ENCODE data around the gene ZFYVE21. TPM values are rescaled to one million over a fixed set of nuclear protein-coding genes. Genes with fewer than 3 reads are reported as not detected.

Gene ZFYVE21
- total RNA-seq, 1 donor, result 36.9 TPM

- Histone ChIP-seq H3K36me3 (ENCODE audit: insufficient read depth, low read length) (peaks cover 88% of the 10 kb centered on the region), H3K4me1 (ENCODE audit: insufficient read depth, low read length) (peaks cover 14% of the 10 kb centered on the region), H3K4me3 (ENCODE audit: insufficient read depth, low read length) (no peak overlapping the region), H3K4me2 (ENCODE audit: insufficient read depth, low read length) (no peak overlapping the region), H3K79me2 (ENCODE audit: insufficient read depth, low read length) (peaks cover 81% of the 10 kb centered on the region), H2AFZ (ENCODE audit: low read length) (no peak overlapping the region), H3K9me3 (ENCODE audit: low read depth, low read length) (no peaks in the 10 kb centered on the region), H4K20me1 (ENCODE audit: insufficient read depth, low read length) (peaks cover 16% of the 10 kb centered on the region), H3K27ac (ENCODE audit: low read depth, low read length) (no peak overlapping the region), H3K27me3 (ENCODE audit: insufficient read depth, low read length) (no peaks in the 10 kb centered on the region)
- peak; percentile 72 for DNase-seq (ENCODE audit: insufficient read length, low spot score, missing footprints)
- no peak for TF ChIP-seq CTCF (IDR thresholded peaks at IDR 0.05; ENCODE audit: extremely low read depth, low read depth, low read length)
Observed at GRCh38 chr14:103685276-103686211, 30.1 kb upstream of the ZFYVE21 start.

GRCh38 chr14:103686831-103687485 is 28.7 kb upstream of the ZFYVE21 start:
- peak overlapping the region; percentile 54 for H3K27ac ChIP-seq (ENCODE audit: low read depth, low read length)
- TF ChIP-seq CTCF (IDR thresholded peaks at IDR 0.05; ENCODE audit: extremely low read depth, low read depth, low read length), result no peak
- no peaks in the 10 kb centered on the region for H3K27me3 ChIP-seq (ENCODE audit: insufficient read depth, low read length)
- peaks cover 79% of the 10 kb centered on the region for H3K79me2 ChIP-seq (ENCODE audit: insufficient read depth, low read length)
- H2AFZ ChIP-seq (ENCODE audit: low read length), result no peak overlapping the region
- peaks cover 14% of the 10 kb centered on the region for H3K4me1 ChIP-seq (ENCODE audit: insufficient read depth, low read length)
- H3K9me3 ChIP-seq (ENCODE audit: low read depth, low read length), result no peaks in the 10 kb centered on the region
- H3K4me3 ChIP-seq (ENCODE audit: insufficient read depth, low read length), result no peak overlapping the region
- no peak overlapping the region for H3K4me2 ChIP-seq (ENCODE audit: insufficient read depth, low read length)
- peaks cover 80% of the 10 kb centered on the region for H3K36me3 ChIP-seq (ENCODE audit: insufficient read depth, low read length)
- H4K20me1 ChIP-seq (ENCODE audit: insufficient read depth, low read length), result peaks cover 17% of the 10 kb centered on the region
- peak; percentile 65 for DNase-seq (ENCODE audit: insufficient read length, low spot score, missing footprints)

- H3K27me3 ChIP-seq (ENCODE audit: insufficient read depth, low read length), result no peaks in the 10 kb centered on the region
- no peaks in the 10 kb centered on the region for H3K9me3 ChIP-seq (ENCODE audit: low read depth, low read length)
- H3K36me3 ChIP-seq (ENCODE audit: insufficient read depth, low read length), result peaks cover 81% of the 10 kb centered on the region
- TF ChIP-seq CTCF (IDR thresholded peaks at IDR 0.05; ENCODE audit: extremely low read depth, low read depth, low read length), result no peak
- peaks cover 14% of the 10 kb centered on the region for H3K4me1 ChIP-seq (ENCODE audit: insufficient read depth, low read length)
- peaks cover 86% of the 10 kb centered on the region for H3K79me2 ChIP-seq (ENCODE audit: insufficient read depth, low read length)
- H3K27ac ChIP-seq (ENCODE audit: low read depth, low read length), result peak overlapping the region; percentile 54
- no peak overlapping the region for H3K4me3 ChIP-seq (ENCODE audit: insufficient read depth, low read length)
- no peak overlapping the region for H3K4me2 ChIP-seq (ENCODE audit: insufficient read depth, low read length)
- DNase-seq (ENCODE audit: insufficient read length, low spot score, missing footprints), result no peak
- H2AFZ ChIP-seq (ENCODE audit: low read length), result no peak overlapping the region
- peaks cover 20% of the 10 kb centered on the region for H4K20me1 ChIP-seq (ENCODE audit: insufficient read depth, low read length)
Observed at GRCh38 chr14:103687712-103688111, 27.9 kb upstream of the ZFYVE21 start.

- peak; percentile 61 for DNase-seq (ENCODE audit: insufficient read length, low spot score, missing footprints)
- no peaks in the 10 kb centered on the region for H3K9me3 ChIP-seq (ENCODE audit: low read depth, low read length)
- H3K36me3 ChIP-seq (ENCODE audit: insufficient read depth, low read length), result peaks cover 81% of the 10 kb centered on the region
- peaks cover 86% of the 10 kb centered on the region for H3K79me2 ChIP-seq (ENCODE audit: insufficient read depth, low read length)
- no peak overlapping the region for H3K4me2 ChIP-seq (ENCODE audit: insufficient read depth, low read length)
- peak overlapping the region; percentile 61 for H3K27ac ChIP-seq (ENCODE audit: low read depth, low read length)
- no peaks in the 10 kb centered on the region for H3K27me3 ChIP-seq (ENCODE audit: insufficient read depth, low read length)
- TF ChIP-seq CTCF (IDR thresholded peaks at IDR 0.05; ENCODE audit: extremely low read depth, low read depth, low read length), result no peak
- H3K4me3 ChIP-seq (ENCODE audit: insufficient read depth, low read length), result no peak overlapping the region
- H2AFZ ChIP-seq (ENCODE audit: low read length), result no peak overlapping the region
- H3K4me1 ChIP-seq (ENCODE audit: insufficient read depth, low read length), result peaks cover 14% of the 10 kb centered on the region
- H4K20me1 ChIP-seq (ENCODE audit: insufficient read depth, low read length), result peaks cover 20% of the 10 kb centered on the region
Observed at GRCh38 chr14:103688441-103688840, 27.2 kb upstream of the ZFYVE21 start.
